ENCODE results near the gene NRAS.
A peak's percentile ranks its signal among the peaks of the same experiment; 100 is the strongest.

DNA sequence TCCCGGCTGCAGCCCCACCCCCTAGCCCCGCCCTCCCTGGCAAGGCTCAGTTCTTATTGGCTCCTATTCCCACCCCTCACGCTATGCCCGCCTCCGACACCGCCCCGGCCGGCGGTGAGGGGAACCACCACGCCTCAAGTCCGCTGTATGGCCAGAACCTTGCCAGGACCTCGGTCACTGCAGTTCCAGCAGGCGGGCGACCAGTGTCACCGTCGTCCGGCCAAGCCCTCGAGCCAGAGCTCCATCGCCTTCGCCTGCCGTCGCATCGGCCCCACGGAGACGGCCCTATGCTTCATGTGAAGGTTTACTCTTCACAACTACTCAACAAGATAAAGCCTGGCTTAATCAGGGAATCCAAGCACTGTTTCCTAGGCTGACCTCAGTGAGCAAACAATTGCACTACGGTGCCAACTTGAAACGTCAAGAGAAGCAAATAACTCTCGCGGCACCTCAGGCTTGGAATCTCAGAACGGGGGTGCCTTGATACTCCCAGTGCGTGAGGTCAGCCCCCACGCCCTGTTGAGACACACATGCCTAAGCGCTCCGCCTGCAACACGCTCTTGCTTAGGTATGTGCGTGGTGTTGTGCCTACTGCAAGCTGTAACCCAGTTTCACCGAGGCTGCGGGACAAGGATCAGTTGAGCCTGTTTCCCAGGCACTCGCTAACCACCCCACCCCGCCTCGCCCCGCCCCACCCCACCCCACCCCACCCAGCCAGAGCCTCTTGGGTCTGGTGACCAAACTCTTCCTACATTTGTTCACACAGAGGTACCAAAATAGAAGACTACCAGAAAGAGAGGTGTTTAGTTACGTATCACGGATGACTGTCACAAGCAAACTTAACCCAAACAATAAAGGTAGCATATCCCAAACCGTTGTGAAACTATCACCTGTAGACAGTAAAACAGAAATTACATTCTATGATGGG lies 46.2 kb downstream of the NRAS start:
- TF ChIP-seq, protein P1, sequence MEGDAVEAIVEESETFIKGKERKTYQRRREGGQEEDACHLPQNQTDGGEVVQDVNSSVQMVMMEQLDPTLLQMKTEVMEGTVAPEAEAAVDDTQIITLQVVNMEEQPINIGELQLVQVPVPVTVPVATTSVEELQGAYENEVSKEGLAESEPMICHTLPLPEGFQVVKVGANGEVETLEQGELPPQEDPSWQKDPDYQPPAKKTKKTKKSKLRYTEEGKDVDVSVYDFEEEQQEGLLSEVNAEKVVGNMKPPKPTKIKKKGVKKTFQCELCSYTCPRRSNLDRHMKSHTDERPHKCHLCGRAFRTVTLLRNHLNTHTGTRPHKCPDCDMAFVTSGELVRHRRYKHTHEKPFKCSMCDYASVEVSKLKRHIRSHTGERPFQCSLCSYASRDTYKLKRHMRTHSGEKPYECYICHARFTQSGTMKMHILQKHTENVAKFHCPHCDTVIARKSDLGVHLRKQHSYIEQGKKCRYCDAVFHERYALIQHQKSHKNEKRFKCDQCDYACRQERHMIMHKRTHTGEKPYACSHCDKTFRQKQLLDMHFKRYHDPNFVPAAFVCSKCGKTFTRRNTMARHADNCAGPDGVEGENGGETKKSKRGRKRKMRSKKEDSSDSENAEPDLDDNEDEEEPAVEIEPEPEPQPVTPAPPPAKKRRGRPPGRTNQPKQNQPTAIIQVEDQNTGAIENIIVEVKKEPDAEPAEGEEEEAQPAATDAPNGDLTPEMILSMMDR (IDR thresholded peaks at IDR 0.05) = no peak
- peak in 1 of 2 donors; percentile 84 for TF ChIP-seq POLR2AphosphoS5 (IDR thresholded peaks at IDR 0.05; ENCODE audit: insufficient read depth in 1 of 2, low read depth in 1 of 2)
- TF ChIP-seq POLR2A (IDR thresholded peaks at IDR 0.05) = no peak
